ENCODE results near the gene RGS2.
A peak's percentile ranks its signal among the peaks of the same experiment; 100 is the strongest.

The RGS2 gene

DNA sequence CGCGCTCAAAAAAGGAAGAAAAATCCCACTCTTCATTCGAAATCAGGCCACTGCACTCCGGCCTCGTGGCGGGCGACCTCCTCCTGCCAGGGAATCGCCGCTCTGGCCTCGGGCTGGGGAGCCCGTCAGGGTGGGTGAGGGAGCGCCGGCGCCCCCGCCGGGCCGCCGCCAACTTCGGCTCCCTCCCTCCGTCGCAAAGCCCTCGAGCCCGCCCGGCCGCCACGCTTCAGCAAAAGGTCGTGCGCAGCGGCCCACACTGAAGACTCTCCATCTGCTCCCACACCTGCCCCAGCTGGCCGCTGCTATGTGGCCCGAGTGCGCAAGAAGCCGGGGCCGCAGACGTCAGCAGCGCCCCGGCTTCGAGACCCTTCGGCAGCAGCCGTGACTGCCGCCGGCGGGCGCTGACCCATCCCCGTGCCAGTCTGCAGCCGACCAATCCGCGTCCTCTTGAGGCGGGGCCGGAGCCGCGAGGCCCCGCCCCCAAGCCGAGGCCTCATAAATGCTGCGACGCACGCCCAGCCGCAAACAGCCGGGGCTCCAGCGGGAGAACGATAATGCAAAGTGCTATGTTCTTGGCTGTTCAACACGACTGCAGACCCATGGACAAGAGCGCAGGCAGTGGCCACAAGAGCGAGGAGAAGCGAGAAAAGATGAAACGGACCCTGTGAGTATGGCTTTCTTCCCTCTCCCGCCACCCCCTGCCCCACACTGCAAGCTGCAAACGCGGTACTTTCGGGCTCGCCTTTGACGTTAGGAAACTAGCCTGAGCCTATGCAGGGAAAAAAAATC is at the start of gene RGS2:
Gene RGS2, plus strand, starts transcription at position 522 of the 789 bp plus-strand sequence. Its CDS starts 33 bp downstream, at position 555.
- peak; percentile 72 to 77 for DNase-seq

- DNase-seq: no peak
Observed at GRCh38 chr1:192759104-192759503, 49.7 kb upstream of the RGS2 start.

GRCh38 chr1:192762265-192762664 is 46.6 kb upstream of the RGS2 start:
- DNase-seq: no peak

DNA sequence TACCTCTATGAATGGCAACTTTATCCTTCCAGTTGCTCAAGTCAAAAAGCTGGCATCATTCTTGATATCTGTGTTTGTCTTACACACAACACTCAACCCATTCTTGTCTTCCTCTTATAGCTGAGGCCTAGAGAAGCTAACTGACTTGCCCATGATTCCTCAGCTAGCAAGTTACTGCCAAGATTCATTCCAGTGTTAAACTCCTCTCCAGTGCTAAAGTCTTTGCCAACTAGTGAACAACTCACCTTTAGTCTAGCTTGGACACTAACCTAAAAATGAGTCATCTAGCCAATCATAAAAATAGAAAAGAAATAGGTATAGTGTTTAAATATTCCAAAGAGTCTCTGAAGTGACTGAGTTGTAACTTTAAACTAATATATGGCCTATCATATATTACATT is 45.6 kb upstream of the RGS2 start:
- no peak for DNase-seq

DNA sequence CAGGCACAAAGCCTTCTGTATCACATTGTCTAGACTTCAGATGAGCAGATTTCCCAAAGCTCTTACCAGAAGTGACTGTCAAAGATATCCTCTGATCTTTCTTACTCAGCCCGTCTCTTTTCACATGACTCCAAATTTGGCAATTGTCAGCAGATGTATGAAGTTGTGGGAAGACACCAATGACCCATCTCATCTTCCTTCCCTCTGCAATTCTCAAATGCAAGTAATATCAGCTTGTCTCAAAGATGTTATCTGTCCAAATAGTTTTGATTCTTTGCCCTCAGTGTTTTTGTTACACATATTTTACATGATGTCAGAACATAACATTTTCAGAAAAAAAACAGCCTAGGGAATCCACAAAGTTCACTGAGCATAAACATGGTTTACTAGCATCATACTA is 45.1 kb upstream of the RGS2 start:
- DNase-seq: no peak

DNA sequence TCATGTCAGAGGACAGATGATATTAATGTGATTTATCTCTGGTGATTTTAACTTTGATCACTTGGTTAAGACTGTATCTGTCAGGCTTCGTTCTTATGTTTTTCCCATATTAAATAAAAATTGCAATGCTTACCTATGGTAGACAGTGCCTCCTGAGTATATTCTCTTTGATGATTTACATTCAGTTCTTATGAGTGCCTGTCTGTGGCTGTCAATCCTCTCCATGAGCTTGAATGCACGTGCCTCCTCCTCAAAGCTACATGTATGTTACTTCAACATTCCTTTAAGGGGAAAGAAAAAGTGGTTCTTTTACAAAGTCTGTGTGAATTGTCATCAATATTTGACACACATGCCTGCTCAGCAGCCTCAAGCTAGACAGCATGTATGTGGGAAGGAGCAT is 44.2 kb upstream of the RGS2 start:
- no peak for DNase-seq

DNA sequence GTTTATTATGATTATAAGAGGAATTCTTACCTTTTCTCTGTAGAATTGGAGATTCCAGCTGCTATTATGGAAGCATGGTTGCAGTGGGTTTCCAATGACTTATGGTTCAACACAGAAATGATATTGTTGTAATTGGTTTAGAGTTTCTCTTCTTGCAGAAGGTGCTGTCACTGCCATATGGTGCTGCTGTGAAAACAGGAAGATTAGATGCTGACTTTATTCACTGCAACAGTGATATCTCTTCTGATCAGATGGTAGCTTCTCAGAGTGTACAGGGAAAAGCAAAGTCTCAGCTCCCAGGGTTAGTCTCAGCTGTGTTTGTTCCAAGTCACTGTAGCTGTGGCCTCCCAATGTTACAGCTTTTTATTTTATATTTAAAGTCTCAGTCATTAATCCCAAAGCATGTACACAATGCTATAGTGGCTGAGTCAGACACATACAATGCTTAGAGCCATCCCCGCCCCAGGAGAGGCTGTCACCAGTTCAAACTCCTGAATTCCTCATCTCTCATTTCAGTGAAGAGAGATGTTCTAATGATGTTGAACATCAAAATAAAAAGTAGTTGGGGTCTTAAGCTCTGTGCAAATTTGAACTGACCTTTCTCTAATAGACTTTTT is 42.7 kb upstream of the RGS2 start:
- DNase-seq: no peak

DNA sequence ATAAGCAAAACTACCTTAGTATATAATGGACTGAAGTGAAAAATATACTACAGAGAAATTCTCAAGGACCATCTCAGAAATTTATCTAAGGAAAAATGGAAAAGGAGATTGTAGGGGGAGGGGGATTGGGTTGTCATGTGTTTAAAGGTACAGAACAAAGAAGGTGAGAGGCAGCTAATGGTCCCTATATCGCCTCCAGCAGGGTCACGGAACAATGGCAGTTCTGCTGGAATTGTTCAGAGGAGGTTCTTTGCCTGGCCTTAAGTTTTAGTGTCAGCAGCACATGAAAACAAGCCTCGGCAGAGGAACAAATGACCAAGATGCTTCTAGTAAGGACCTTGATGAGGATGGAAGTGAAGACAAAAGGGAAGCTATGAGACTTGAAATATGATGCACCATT is 42.0 kb upstream of the RGS2 start:
- DNase-seq: no peak

DNA sequence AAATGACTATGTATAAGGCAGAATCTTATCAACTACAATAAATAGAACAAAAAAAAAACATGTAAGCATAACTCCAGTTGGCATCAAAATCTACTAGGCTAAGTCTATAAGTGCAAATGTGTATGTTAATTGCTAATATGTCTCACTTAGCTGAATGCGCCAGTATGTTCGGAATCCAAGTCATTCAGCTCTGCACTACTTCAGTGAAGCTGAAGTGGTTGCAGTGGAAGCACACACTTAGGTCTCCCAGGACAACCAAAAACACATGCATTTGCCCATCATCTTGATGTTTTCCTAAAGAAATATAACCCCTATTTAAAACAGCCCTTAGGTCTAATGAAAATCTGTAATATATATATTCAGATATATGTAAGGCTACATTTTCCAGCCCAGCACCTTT is 41.0 kb upstream of the RGS2 start:
- no peak for DNase-seq

DNA sequence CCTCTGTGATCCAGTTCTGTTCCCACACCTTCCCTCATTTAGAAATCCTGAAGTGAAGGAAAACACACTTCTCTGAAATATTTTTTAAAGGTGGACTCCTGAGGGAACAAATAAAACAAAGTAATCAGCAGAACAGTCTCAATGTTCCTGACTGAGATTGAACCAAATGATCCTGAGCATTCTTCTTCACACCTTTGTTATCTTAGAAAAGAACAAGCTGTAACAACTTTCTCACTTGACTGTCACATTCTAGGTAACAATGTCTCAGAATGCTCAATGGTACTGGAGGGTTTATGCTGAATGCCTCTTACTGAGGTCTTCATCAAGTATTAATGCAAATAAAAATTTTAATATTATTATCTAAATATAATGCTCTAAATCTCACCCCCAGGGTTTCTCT is 40.4 kb upstream of the RGS2 start:
- no peak for DNase-seq

GRCh38 chr1:192771341-192771740 is 37.5 kb upstream of the RGS2 start:
- no peak for DNase-seq

DNA sequence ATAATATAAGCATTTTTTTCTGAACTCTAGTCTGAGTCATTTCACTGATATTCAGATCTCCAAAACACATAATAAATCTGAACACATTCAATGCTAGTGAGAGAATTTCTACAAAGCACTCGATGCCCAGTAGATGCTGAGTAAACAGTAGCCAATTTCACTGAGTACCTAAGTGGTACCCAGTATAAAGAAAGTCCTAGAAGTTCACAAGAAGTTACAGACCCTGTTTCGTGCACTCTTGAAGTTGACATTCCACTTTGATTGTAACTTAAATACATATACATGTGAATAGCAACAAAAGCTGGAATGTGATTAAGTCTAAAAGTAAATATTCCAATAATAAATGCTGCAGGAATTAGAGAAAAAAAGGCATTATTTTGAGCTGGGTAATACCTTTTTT is 33.2 kb upstream of the RGS2 start:
- no peak for DNase-seq

DNA sequence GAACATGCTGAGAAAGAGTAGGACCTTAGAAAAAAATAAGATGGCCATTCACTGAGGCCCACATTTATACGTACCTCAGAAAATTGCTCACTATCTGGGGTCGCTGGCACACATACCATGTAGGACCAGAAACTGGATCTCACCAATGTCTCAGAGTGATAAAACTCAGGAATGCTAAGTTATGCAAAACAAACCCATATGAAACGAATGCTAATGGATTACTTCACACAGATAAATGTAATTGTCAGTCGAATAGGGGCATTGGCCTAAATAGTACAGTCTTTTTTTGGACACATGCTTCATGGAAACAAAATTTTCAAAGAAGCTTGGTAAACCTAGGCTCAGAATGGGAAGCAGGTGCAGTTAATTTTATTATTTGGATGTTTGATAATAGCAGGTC is 32.6 kb upstream of the RGS2 start:
- no peak for DNase-seq

- no peak for DNase-seq
Observed at GRCh38 chr1:192776998-192777397, 31.8 kb upstream of the RGS2 start.

DNA sequence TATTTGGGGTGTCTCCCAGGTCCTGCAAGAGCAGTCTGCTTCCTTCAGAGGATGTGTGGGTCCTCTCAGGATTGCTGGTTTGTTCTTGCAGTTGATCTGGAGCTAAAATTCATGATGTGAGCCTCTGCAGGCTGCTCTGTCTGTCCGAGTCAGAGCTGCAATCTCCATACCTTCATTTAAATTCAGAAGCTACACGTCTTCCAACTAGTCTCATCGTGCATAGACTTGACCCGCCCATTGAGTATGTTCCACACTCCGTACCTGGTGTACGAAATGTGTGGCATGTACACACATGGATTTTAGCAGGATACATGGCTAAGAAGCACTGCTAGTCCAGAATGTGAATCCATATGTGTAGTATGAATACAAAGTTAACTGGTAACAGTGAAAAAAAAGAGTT is 25.0 kb upstream of the RGS2 start:
- DNase-seq: no peak

DNA sequence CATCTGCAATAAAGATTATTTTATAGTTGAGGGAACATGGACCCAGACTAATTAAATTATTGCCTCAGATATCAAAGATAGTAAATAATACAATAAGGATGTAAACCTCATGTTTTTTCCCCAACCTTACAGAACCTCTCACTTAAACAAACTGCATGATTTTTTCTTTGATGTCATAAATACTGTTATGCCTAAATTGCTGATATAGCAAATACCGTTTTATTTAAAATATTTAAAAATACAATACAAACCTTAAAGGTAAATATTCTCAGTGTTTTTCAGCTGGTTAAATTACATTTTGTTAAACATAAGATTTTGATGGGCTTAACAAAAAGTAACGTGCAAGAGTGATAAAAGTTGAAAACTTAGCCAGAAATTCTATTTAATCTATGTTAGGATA is 24.4 kb upstream of the RGS2 start:
- DNase-seq: no peak

DNA sequence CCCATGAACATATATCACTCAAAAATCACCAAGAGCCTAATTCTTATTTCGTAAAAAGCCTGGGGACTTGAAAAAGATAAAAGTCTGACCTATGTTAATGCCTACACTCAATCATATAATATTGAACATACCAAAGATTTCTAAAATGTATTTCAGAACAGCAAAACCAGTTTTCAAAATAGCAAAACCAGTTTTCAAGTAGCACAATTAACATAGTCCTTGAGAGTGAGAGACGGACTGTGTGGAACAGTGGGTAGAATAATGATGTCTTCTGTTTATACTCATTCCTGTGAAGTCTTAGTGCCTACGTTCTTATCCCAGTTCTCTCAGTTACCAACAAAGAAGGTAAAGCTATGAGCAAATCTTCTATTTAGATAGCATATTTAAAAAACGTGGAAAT is 22.3 kb upstream of the RGS2 start:
- no peak for DNase-seq

DNA sequence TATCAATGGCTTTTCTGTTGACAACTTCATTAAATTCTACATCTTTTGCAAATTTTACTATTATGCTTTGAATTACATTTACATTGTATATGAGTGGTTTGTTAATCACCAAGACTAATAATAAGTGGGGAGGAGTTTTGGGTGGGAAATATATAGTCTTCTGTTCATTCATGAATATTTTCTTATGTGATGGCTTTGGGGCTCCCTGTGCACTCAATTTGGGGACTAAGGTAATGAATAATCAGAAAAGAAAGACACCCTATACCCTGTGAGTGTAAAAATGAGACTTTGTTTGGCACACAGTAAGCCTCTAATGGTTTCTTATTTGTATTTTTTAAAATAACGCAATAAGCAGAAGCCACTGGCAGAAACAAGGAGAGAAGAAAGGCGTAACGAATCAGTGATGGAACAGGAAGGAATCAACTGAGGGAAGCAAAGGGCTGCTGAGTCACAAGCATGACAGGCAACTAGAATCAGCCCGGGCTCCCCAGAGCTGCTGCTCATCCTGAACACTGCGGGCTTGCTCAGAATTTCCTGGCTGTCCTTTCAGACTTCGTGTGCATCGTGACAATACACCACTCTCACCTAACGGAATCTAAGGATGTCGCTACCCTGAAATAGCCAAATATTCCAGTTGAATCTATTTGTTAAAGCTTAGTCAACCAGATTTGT is 20.8 kb upstream of the RGS2 start:
- peak; percentile 25 to 37 for DNase-seq

- no peak for DNase-seq
Observed at GRCh38 chr1:192789871-192790270, 19.0 kb upstream of the RGS2 start.

DNA sequence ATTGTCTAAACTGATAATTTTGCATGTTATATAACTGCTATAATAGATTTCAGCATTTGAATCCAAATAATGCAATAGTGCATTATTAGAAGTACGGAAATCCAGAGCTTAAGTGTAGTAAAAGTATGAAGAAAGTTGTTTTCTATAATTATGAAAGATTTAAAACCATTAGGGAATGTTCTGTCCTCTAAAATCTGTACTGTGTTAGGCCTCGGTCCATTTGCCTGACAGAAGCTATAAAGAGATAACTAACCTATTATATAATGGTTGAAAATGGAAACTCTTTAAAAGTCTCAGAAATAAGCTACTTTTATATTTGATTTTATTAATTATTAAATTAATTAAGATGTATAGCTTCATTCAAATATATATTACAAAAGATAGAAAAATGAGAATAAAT is 16.2 kb upstream of the RGS2 start:
- no peak for DNase-seq

GRCh38 chr1:192793983-192794767 is 14.7 kb upstream of the RGS2 start:
- no peak for DNase-seq

GRCh38 chr1:192794768-192795035 is 14.1 kb upstream of the RGS2 start:
- no peak for DNase-seq

DNA sequence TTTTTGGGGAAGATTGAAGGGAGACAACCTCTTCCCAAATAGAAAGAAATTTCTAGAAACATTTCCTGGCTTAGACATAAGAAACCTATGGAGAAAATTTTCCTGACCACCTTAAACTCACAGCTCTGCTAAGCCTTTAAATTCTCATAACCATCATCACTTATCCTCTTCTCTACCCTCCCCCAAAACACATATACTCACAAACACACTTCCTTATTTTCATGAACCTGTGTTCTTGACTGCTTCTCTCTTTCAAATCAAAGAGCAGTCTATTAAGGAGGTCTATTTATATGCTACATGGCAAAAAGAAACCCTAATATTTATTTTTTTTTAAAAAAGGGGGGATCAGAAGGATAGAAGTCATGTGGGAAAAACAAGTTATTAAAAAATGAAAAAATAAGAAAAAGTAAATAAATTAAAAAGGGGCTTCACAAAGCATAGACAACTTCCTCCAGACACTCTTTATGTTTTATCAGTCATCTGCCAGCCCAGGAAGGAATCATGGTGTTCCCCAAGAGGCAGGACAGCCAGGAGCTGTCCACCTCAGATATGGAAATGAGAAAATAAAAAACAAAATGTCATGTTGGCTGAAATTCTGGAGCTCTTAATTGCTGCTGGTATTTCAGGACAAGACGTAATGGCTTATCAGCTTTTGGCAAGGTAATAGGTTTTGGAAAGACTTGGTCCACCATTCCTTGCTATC is 12.8 kb upstream of the RGS2 start:
- peak; percentile 20 to 25 for DNase-seq

Measured in AML-193 (cell line).